Measurements from ENCODE around the gene PRKCSH. TPM values are rescaled to one million over a fixed set of nuclear protein-coding genes. Genes with fewer than 3 reads are reported as not detected.

The PRKCSH gene
- total and polyA plus RNA-seq, 2 experiments from 2014 or later, result 85.3 to 130 TPM

DNA sequence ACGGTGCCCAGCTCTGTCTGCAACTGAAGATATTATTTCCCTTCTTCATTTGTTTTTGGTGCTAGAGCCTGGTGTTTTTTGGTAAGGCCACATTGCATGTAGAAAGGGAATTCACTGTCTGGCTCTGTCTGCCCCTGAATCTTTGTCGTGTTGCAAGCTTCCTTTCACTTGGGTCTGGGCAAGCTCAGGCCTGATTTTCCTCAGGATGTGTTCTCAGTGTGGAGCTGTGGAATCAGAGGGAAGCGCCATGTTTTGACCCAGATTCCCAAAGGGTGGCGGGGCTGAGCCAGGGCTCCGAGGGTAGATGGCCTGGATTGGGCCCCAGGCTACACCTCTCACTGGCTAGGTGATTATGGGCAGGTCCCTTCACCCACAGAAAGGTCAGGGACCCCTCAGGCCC, 8.6 kb downstream of the PRKCSH start (continued):
- TF ChIP-seq, protein P1, sequence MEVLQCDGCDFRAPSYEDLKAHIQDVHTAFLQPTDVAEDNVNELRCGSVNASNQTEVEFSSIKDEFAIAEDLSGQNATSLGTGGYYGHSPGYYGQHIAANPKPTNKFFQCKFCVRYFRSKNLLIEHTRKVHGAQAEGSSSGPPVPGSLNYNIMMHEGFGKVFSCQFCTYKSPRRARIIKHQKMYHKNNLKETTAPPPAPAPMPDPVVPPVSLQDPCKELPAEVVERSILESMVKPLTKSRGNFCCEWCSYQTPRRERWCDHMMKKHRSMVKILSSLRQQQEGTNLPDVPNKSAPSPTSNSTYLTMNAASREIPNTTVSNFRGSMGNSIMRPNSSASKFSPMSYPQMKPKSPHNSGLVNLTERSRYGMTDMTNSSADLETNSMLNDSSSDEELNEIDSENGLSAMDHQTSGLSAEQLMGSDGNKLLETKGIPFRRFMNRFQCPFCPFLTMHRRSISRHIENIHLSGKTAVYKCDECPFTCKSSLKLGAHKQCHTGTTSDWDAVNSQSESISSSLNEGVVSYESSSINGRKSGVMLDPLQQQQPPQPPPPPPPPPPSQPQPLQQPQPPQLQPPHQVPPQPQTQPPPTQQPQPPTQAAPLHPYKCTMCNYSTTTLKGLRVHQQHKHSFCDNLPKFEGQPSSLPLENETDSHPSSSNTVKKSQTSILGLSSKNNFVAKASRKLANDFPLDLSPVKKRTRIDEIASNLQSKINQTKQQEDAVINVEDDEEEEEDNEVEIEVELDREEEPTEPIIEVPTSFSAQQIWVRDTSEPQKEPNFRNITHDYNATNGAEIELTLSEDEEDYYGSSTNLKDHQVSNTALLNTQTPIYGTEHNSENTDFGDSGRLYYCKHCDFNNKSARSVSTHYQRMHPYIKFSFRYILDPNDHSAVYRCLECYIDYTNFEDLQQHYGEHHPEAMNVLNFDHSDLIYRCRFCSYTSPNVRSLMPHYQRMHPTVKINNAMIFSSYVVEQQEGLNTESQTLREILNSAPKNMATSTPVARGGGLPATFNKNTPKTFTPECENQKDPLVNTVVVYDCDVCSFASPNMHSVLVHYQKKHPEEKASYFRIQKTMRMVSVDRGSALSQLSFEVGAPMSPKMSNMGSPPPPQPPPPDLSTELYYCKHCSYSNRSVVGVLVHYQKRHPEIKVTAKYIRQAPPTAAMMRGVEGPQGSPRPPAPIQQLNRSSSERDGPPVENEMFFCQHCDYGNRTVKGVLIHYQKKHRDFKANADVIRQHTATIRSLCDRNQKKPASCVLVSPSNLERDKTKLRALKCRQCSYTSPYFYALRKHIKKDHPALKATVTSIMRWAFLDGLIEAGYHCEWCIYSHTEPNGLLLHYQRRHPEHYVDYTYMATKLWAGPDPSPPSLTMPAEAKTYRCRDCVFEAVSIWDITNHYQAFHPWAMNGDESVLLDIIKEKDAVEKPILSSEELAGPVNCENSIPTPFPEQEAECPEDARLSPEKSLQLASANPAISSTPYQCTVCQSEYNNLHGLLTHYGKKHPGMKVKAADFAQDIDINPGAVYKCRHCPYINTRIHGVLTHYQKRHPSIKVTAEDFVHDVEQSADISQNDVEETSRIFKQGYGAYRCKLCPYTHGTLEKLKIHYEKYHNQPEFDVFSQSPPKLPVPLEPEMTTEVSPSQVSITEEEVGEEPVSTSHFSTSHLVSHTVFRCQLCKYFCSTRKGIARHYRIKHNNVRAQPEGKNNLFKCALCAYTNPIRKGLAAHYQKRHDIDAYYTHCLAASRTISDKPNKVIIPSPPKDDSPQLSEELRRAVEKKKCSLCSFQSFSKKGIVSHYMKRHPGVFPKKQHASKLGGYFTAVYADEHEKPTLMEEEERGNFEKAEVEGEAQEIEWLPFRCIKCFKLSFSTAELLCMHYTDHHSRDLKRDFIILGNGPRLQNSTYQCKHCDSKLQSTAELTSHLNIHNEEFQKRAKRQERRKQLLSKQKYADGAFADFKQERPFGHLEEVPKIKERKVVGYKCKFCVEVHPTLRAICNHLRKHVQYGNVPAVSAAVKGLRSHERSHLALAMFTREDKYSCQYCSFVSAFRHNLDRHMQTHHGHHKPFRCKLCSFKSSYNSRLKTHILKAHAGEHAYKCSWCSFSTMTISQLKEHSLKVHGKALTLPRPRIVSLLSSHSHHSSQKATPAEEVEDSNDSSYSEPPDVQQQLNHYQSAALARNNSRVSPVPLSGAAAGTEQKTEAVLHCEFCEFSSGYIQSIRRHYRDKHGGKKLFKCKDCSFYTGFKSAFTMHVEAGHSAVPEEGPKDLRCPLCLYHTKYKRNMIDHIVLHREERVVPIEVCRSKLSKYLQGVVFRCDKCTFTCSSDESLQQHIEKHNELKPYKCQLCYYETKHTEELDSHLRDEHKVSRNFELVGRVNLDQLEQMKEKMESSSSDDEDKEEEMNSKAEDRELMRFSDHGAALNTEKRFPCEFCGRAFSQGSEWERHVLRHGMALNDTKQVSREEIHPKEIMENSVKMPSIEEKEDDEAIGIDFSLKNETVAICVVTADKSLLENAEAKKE (CRISPR knock-in tag; IDR thresholded peaks at IDR 0.05), result no peak
- TF ChIP-seq STAT1 (IDR thresholded peaks at IDR 0.05; ENCODE audit: unreplicated experiment), result no peak
- TF ChIP-seq, protein P2, sequence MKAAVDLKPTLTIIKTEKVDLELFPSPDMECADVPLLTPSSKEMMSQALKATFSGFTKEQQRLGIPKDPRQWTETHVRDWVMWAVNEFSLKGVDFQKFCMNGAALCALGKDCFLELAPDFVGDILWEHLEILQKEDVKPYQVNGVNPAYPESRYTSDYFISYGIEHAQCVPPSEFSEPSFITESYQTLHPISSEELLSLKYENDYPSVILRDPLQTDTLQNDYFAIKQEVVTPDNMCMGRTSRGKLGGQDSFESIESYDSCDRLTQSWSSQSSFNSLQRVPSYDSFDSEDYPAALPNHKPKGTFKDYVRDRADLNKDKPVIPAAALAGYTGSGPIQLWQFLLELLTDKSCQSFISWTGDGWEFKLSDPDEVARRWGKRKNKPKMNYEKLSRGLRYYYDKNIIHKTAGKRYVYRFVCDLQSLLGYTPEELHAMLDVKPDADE (IDR thresholded peaks at IDR 0.05), result no peak
- no peak for TF ChIP-seq ZNF331 (CRISPR knock-in tag; IDR thresholded peaks at IDR 0.05; ENCODE audit: low read depth)
- TF ChIP-seq EZH2 (IDR thresholded peaks at IDR 0.05; ENCODE audit: low read depth, unreplicated experiment), result no peak
- no peak for TF ChIP-seq ZNF114 (CRISPR knock-in tag; IDR thresholded peaks at IDR 0.05)
- TF ChIP-seq CREB1 (CRISPR knock-in tag; IDR thresholded peaks at IDR 0.05; ENCODE audit: low read depth), result no peak
- no peak for TF ChIP-seq NANOG (IDR thresholded peaks at IDR 0.05; ENCODE audit: borderline replicate concordance)
- TF ChIP-seq, protein P3, sequence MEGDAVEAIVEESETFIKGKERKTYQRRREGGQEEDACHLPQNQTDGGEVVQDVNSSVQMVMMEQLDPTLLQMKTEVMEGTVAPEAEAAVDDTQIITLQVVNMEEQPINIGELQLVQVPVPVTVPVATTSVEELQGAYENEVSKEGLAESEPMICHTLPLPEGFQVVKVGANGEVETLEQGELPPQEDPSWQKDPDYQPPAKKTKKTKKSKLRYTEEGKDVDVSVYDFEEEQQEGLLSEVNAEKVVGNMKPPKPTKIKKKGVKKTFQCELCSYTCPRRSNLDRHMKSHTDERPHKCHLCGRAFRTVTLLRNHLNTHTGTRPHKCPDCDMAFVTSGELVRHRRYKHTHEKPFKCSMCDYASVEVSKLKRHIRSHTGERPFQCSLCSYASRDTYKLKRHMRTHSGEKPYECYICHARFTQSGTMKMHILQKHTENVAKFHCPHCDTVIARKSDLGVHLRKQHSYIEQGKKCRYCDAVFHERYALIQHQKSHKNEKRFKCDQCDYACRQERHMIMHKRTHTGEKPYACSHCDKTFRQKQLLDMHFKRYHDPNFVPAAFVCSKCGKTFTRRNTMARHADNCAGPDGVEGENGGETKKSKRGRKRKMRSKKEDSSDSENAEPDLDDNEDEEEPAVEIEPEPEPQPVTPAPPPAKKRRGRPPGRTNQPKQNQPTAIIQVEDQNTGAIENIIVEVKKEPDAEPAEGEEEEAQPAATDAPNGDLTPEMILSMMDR (conservative IDR thresholded peaks at IDR 0.05; ENCODE audit: low read depth in 2 of 2), result no peak

Data from GM23338 (cell line).